Heart left ventricle (tissue), 13 donors: ENCODE measurements around the gene DNAJB2.
A peak's percentile ranks its signal among the peaks of the same experiment; 100 is the strongest.

Source experiments
- POLR2A ChIP-seq, 2 donors: fragments of 450-650 bp; IDR thresholded peaks; one replicate each; pipeline ENCODE4 v1.6.1; 2017; ENCODE audit warnings: antibody characterized with exemption in 2 of 2, mild to moderate bottlenecking in 2 of 2, moderate library complexity in 2 of 2
- TF ChIP-seq, protein P1 (sequence below), 12 donors: fragments of 200-600 bp; sonication (generic) in 4 of 12; IDR thresholded peaks; one replicate each; pipeline versions ENCODE4 v1.5.0 to v1.8.0; 2018 to 2022; ENCODE audit warnings: antibody characterized with exemption in 12 of 12, mild to moderate bottlenecking in 5 of 12
- donor health status: ischemic (EF 13 %, LVEDD 7.1; RV severe dilation, severe dysfunction).
- donor health status: DM: no; HTN: yes; CAD: no.
- donor health status: DM: no; HTN: no; CAD: no.
- donor health status: ischemic (EF 25% LVEDD 6.9; RV normal size, moderate dysfunction).
- donor health status: ischemic (EF 25% LVEDD 5.7; RV mildly dilated, moderate dysfunction).
- donor health status: ischemic (EF 35%, LVEDD 5.7; RV mildly dilated, moderate dysfunction).
- donor health status: nonischemic (EF 11% LVEDD 7.7; RV severe dilation, severe dysfunction).
- donor health status: DM: yes; HTN: yes; CAD: no.
- donor health status: PGD.
- donor health status: ischemic (EF 29% LVEDD 5.4; RV normal size, mild dysfunction).
- donor health status: nonischemic (EF 23%, LVEDD 6.1; RV moderate dilation, normal function).

DNA sequence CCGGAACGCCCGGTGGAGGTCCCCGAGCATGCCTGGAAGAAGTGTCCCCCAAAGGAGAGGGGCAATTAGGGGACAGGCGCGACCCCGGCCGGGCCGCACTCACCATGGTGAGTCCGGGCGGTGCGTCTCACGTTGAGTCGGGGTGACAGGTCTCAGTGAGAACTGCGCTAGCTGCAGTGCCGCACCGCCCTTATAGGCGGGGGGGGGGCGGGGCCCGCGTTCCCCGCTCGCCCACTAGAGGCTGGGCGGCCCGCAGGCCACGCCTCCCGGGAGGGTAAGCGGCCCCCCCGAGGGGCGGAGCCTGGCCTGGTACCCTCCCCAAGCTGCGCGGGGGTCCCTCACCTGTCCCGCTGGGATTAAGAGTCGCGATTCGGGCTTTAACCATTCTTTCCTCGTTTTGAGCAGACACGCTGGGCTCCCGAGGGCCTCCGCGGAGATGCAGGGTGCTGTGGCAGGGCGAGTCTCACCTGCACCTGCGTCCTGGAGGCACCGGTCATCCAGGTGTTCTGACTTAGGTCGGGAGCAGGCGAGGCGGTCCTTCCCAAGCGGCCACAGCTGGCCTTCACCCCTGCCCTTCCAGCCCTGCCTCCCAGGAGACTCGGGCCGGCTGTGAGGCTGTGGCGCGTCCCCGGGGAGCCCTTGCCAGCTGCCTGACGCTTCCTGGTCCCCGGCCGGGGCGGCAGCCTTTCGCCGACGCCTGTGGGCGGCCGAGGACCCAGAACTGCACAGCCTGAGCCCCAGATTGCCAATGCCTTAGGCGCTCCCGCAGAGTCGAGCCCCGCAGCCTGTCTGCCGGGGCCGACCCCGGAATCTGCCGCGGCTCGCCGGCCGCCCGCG, 25.2 kb upstream of the DNAJB2 start, which contains the start of gene TUBA4A:
- TF ChIP-seq, protein P1, sequence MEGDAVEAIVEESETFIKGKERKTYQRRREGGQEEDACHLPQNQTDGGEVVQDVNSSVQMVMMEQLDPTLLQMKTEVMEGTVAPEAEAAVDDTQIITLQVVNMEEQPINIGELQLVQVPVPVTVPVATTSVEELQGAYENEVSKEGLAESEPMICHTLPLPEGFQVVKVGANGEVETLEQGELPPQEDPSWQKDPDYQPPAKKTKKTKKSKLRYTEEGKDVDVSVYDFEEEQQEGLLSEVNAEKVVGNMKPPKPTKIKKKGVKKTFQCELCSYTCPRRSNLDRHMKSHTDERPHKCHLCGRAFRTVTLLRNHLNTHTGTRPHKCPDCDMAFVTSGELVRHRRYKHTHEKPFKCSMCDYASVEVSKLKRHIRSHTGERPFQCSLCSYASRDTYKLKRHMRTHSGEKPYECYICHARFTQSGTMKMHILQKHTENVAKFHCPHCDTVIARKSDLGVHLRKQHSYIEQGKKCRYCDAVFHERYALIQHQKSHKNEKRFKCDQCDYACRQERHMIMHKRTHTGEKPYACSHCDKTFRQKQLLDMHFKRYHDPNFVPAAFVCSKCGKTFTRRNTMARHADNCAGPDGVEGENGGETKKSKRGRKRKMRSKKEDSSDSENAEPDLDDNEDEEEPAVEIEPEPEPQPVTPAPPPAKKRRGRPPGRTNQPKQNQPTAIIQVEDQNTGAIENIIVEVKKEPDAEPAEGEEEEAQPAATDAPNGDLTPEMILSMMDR (IDR thresholded peaks at IDR 0.05), result peak in 5 of 12 donors; percentile 13 to 26 (median 19)
- peak; percentile 88 to 99 for TF ChIP-seq POLR2A (IDR thresholded peaks at IDR 0.05)
